Measurements from ENCODE around the gene NEK8. TPM values are rescaled to one million over a fixed set of nuclear protein-coding genes. Genes with fewer than 3 reads are reported as not detected.

NEK8 gene
- total RNA-seq: 5.5 and 6.1 TPM in 2 replicates

DNA sequence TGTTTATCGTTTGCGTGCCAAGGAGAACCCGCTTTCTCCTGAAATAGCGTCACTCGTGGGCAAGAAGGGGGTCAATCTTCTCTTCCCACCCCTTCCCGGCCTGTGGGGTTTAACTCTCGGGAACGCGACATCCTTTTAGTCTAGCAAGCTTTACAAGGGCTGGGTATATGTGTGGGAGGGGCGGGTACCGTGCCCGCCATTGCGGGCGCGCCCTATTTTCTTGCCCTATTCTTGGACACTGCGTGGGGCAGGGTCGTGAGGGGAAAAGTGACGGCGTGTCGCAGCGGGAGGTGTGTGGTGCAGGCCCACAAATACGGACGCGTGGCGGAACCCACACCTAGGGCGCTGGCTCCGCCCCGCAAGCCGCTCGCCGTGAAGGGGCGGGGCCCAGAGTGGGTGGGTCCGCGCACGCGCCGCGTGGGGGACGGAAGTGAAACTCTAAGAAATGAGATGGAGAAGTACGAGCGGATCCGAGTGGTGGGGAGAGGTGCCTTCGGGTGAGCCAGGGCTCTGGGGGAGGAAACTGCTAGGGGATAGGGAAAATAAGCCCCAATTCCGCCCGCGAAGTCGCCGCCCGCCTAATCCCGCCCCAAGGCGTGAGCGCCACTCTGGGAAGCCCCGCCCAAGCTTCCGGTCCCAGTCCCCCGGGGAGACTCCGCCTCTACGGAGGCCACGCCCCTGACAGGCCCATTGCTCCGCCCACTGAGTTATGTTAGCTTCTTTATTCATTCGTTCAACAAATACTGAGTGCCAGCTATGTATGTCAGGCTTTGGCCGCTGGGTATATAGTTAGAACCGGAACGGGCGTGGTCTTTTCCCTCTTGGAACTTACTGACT, at the start of gene NEK8:
NEK8 (plus strand) TSS at position 425 of the 837 bp plus-strand sequence; CDS start at position 451, 26 bp downstream.
- Mint-ChIP-seq H3K36me3 (ENCODE audit: low read depth) (peaks cover 26% of the 10 kb centered on the region), H3K27ac (peak within 1 kb of the TSS; percentile 100), H3K27me3 (no peaks in the 10 kb centered on the region), H3K9me3 (no peaks in the 10 kb centered on the region), H3K4me3 (peak within 1 kb of the TSS; percentile 98), H3K4me1 (peaks cover 45% of the 10 kb centered on the region)
- intact Hi-C loops (cut with micrococcal nuclease): loop anchor here (1.0 to 10.0 kb wide), 8 partner anchors 9 to 839 kb away; partner anchors contain the start of genes ABHD15, NUFIP2, RPL23A and TP53I13
- DNase-seq: peak; percentile 100

DNA sequence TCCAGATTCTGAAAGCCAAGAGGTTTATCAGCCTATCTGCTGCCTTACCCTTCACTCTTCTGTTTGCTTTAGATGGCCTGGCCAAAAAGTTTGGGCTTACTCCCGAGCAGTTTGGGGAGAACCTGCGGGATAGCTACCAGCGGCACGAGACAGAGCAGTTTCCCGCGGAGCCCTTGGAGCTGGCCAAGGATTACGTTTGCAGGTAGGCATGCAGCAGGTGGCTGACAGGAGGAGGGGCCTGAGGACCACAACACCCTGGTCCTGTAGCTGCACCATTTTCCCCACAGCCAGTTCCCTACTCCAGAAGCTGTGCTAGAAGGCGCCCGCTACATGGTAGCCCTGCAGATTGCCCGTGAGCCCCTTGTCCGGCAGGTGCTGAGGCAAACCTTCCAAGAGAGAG, 45.9 kb upstream of the NEK8 start:
- Mint-ChIP-seq H3K36me3 (ENCODE audit: low read depth) (peaks cover 69% of the 10 kb centered on the region), H3K4me3 (no peak overlapping the region), H3K4me1 (no peaks in the 10 kb centered on the region), H3K27ac (no peak overlapping the region), H3K27me3 (no peaks in the 10 kb centered on the region), H3K9me3 (no peaks in the 10 kb centered on the region)
- intact Hi-C loops (cut with micrococcal nuclease): no loop called here
- DNase-seq: no peak

DNA sequence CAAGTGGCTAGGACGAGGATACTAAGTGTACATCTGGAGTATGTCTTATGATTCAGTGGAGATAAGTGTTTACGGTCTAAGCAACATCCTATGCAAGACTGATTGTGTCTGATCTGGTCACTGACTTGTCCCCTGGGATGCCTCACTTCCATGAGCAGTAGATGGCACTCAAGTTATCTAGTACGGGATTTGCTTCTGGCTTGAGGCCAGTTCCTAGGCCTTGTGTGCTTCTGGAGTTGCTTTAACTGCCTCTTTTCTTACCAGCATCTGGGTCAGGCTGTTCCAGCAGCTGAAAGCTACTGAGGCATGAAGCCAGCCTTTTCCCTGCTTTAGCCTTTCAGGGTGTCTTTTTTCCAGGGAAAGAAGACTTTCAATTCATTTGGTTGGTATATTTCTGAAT, 43.6 kb upstream of the NEK8 start:
- Mint-ChIP-seq H3K36me3 (ENCODE audit: low read depth) (peaks cover 79% of the 10 kb centered on the region), H3K27me3 (no peaks in the 10 kb centered on the region), H3K4me3 (no peak overlapping the region), H3K27ac (no peak overlapping the region), H3K9me3 (no peaks in the 10 kb centered on the region), H3K4me1 (no peaks in the 10 kb centered on the region)
- intact Hi-C loops (cut with micrococcal nuclease): no loop called here
- no peak for DNase-seq

DNA sequence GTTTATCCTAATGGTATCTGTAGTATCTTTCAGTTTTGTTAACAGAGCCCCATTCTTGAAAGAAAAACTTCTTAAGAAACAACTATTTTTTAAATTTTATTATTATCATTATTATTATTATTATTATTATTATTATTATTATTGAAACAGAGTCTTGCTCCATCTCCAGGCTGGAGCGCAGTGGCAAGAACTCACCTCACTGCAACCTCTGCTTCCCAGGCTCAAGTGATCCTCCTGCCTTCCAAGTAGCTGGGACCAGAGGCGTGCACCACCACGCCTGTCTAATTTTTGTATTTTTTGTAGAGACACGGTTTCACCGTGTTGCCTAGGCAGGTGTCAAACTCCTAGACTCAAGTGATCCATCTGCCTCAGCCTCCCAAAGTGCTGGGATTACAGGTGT, 43.2 kb upstream of the NEK8 start:
- Mint-ChIP-seq H3K27me3 (no peaks in the 10 kb centered on the region), H3K4me3 (no peak overlapping the region), H3K4me1 (no peaks in the 10 kb centered on the region), H3K27ac (no peak overlapping the region), H3K9me3 (no peaks in the 10 kb centered on the region), H3K36me3 (ENCODE audit: low read depth) (peaks cover 81% of the 10 kb centered on the region)
- DNase-seq: no peak
- intact Hi-C loops (cut with micrococcal nuclease): no loop called here

DNA sequence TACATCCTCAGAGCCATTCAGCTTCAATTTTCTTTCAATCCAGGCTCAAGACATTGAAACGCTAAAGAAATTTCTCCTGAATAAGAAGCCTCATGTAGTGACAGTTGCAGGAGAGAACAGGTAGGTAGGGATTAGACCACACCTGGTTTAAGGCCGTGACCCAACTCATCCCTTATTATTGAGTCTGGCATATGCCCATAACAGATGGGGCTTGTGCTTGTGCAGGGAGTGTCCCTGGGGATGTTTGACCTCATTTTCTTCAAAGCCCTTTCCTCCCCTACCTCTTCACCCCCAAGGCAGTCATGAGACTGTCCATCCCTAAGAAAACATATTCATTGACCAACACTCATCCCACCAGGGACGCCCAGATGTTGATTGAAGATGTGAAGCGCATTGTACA, 42.3 kb upstream of the NEK8 start:
- Mint-ChIP-seq H3K27me3 (no peaks in the 10 kb centered on the region), H3K4me1 (no peaks in the 10 kb centered on the region), H3K27ac (no peak overlapping the region), H3K4me3 (no peak overlapping the region), H3K9me3 (no peaks in the 10 kb centered on the region), H3K36me3 (ENCODE audit: low read depth) (peaks cover 78% of the 10 kb centered on the region)
- no peak for DNase-seq
- intact Hi-C loops (cut with micrococcal nuclease): no loop called here

DNA sequence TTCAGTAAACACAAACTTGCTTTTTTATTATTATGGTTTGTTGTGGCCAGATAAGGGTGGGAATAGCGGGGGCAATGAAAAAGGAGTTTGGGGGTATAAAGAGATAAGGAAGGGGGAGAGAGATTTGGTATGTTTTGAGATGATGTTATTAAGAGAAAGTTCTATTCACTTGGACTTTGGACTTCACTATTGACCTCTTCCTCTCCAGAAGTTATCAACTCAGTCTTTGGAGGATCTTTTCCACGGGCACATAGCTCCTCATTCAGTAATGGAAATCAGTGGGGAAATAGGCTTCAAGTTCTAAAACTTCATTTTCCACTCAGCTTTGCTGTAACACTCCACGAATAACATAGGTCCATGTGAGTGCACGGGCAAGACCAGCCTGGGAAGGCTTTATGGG, 40.1 kb upstream of the NEK8 start:
- Mint-ChIP-seq H3K27ac (no peak overlapping the region), H3K4me1 (no peaks in the 10 kb centered on the region), H3K27me3 (no peaks in the 10 kb centered on the region), H3K36me3 (ENCODE audit: low read depth) (peaks cover 68% of the 10 kb centered on the region), H3K9me3 (no peaks in the 10 kb centered on the region), H3K4me3 (no peak overlapping the region)
- intact Hi-C loops (cut with micrococcal nuclease): no loop called here
- DNase-seq: no peak

DNA sequence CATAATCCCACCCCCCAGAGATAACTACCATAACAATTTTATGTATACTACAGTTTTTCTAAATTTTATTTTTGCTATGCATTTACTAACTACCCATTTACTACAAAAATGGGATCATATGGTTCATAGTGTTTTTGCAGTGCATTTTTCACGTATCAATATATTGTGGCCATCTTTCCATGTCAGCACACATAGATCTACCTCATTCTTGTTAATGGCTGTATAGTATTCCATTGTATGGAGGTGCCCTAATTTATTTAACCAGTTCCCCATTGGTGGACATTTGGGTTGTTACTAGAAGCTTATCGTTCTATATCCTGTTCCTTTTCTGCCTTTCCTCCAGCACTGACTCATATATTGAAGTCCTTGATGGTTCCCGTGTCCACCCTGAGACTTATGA, 39.6 kb upstream of the NEK8 start:
- Mint-ChIP-seq H3K4me1 (no peaks in the 10 kb centered on the region), H3K27me3 (no peaks in the 10 kb centered on the region), H3K36me3 (ENCODE audit: low read depth) (peaks cover 70% of the 10 kb centered on the region), H3K4me3 (no peak overlapping the region), H3K27ac (no peak overlapping the region), H3K9me3 (no peaks in the 10 kb centered on the region)
- intact Hi-C loops (cut with micrococcal nuclease): no loop called here
- DNase-seq: no peak

DNA sequence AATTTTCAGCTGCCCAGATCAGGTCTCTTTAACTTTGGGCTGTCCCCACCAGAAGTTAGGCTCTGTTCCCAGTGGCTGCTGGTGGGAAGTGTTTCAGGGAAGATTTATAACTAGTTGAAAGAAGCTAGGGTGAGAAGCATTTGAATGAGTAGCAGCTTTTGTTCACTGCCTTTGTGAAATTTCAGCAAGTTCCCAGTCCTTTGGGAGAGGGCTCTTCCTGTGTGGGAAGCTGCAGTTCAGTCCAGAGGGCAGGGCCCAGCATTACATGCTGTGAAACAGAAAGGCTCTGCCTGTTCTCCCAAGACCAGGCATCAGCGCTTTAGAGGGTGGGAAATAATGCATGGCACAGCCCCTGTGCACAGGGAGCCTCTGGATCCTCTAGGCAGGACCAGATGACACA, 34.7 kb upstream of the NEK8 start:
- DNase-seq: no peak
- Mint-ChIP-seq H3K4me1 (peaks cover 3% of the 10 kb centered on the region), H3K27ac (no peak overlapping the region), H3K9me3 (no peaks in the 10 kb centered on the region), H3K27me3 (no peaks in the 10 kb centered on the region), H3K36me3 (ENCODE audit: low read depth) (peaks cover 70% of the 10 kb centered on the region), H3K4me3 (no peak overlapping the region)
- intact Hi-C loops (cut with micrococcal nuclease): no loop called here

DNA sequence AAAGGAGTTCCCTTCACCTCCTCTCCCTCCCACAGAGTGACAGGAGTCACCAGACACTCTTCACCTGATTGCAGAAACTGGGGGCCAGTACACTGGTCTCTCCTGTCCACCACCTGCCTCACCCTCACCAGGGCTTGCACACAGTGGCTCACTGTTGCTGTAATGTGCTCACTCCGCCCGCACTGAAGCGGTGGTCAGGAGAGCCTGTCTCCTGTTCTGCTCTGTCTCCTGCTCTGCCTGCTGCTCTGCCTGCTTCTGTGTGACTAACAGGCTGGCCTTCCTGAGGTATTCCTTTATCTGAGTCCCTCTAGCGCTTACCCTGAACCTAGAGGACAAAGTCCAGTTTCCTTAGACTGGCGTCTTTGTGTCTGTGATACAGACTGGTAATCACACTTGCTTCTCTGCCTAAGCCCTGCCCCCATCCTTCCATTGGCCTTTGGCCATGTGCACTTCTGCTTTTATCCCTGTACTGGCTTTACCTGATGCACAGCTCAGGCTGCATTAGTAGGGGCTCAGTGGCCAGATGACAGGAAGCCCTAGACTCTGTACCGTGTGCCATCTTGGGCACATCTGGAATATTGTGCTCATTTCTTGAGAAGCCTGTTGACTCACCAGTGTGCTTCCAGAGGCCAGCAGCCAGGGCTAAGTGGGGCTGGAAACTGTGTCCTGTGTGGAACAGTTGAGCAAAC, 30.2 kb upstream of the NEK8 start:
- H3K27me3 Mint-ChIP-seq: no peaks in the 10 kb centered on the region
- peak overlapping the region; percentile 26 for H3K27ac Mint-ChIP-seq
- intact Hi-C loops (cut with micrococcal nuclease): no loop called here
- no peak overlapping the region for H3K4me3 Mint-ChIP-seq
- no peak for DNase-seq
- peaks cover 77% of the 10 kb centered on the region for H3K36me3 Mint-ChIP-seq (ENCODE audit: low read depth)
- H3K9me3 Mint-ChIP-seq: no peaks in the 10 kb centered on the region
- H3K4me1 Mint-ChIP-seq: peaks cover 3% of the 10 kb centered on the region

DNA sequence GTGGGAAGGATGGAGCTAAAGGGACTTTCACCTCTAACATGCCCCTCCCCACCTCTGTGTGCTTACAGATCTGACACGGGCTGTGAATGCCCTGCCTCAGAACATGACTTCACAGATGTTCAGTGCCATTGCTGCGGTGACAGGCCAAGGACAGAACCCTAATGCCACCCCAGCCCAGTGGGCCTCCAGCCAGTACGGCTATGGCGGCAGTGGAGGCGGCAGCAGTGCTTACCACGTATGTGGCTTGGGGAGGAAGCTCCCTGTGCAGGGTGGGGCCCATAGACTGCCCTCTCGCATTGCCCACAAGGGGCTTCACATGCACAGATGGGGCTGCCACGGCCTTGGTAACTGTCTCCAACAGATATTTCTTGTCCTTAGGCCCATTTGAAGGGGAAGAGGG, 28.3 kb upstream of the NEK8 start:
- H3K9me3 Mint-ChIP-seq: no peaks in the 10 kb centered on the region
- H3K36me3 Mint-ChIP-seq (ENCODE audit: low read depth): peaks cover 68% of the 10 kb centered on the region
- intact Hi-C loops (cut with micrococcal nuclease): no loop called here
- H3K4me3 Mint-ChIP-seq: no peak overlapping the region
- no peak for DNase-seq
- no peaks in the 10 kb centered on the region for H3K27me3 Mint-ChIP-seq
- H3K4me1 Mint-ChIP-seq: peaks cover 7% of the 10 kb centered on the region
- H3K27ac Mint-ChIP-seq: no peak overlapping the region

DNA sequence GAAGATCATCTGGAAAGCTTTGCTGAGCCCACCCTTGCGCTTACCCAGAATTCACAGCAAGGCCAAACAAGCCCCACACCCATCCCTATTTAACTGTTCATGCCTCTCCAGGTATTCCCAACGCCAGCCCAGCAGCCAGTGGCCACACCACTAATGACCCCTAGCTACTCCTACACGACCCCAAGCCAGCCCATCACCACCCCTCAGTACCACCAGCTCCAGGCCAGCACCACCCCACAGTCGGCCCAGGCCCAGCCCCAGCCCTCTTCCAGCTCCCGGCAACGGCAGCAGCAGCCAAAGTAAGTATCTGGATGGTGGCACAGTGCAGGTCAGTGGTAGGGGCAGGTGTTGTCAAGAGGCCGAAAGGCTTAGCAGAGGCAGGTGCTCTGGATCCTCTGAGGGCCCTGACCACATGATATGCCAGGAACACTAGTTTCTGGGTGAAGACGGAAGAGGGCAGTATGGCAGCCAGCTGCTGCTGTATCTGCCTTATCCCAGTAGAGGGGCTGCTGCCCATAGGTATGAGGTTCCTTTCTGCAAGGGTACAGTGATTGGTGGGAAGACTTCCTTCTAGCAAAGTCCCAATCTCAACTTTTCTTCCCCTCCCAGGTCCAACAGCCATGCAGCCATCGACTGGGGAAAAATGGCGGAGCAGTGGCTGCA, 27.6 kb upstream of the NEK8 start:
- no peak overlapping the region for H3K4me3 Mint-ChIP-seq
- no peak overlapping the region for H3K27ac Mint-ChIP-seq
- H3K27me3 Mint-ChIP-seq: no peaks in the 10 kb centered on the region
- intact Hi-C loops (cut with micrococcal nuclease): no loop called here
- H3K36me3 Mint-ChIP-seq (ENCODE audit: low read depth): peaks cover 66% of the 10 kb centered on the region
- DNase-seq: no peak
- H3K9me3 Mint-ChIP-seq: no peaks in the 10 kb centered on the region
- H3K4me1 Mint-ChIP-seq: peaks cover 7% of the 10 kb centered on the region

DNA sequence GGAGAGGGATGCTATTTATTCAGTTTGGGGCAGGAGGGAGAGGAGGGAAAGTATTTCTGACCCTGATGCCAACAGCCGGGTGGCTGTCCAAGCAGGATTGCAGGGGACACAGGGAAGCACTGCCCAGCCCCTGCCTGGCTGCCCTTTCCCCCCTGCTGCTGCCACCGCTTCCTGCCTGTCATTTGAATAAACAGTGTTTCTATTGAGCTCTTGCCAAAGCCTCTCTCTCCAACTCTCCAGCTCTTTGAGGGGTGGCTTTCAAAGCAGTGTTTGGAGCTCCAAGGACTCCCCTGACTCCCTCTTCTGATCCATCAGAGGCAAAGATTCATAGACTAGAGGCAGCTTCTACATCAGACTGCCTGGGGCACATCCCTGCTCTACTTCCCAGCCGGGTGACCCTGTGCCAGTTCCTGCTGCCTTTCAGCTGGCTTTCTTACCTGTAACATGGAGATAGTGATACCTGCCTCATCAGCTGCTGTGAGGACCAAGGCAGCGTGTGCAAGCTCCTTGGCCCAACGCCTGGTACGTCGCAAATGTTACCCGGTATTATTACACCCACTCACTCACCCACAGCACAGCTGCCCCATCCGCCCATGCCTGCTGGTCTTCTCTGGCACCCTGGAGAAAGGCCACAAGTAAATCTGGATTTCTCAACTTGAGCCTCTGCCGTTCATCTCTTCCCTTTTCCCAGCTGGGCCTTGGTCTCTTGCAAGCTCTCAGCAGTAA, 26.4 kb upstream of the NEK8 start:
- H3K27ac Mint-ChIP-seq: peak overlapping the region; percentile 62
- intact Hi-C loops (cut with micrococcal nuclease): no loop called here
- DNase-seq: no peak
- H3K27me3 Mint-ChIP-seq: no peaks in the 10 kb centered on the region
- no peak overlapping the region for H3K4me3 Mint-ChIP-seq
- peaks cover 7% of the 10 kb centered on the region for H3K4me1 Mint-ChIP-seq
- peaks cover 57% of the 10 kb centered on the region for H3K36me3 Mint-ChIP-seq (ENCODE audit: low read depth)
- no peaks in the 10 kb centered on the region for H3K9me3 Mint-ChIP-seq

DNA sequence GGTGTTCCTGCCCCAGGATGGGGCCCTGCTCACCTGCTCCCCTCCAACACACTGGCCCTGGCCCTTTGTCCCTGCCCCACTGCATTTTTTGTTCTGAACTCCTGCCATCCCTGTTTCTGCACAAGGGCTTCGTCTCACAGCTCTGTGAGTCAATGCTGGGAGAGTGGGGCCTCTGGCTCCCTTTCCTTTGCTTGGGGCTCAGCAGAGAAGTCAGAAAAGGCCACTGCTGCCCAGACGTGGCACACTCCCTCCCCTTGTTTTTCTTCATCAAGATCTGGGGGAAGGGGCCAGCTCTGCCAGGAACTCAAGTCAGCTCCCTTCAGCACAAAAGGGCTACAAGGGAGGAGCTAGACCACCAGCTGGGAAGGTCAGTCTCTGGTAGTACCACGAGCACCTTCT, 25.8 kb upstream of the NEK8 start:
- DNase-seq: peak; percentile 52
- H3K4me1 Mint-ChIP-seq: peaks cover 7% of the 10 kb centered on the region
- peak overlapping the region; percentile 62 for H3K27ac Mint-ChIP-seq
- no peaks in the 10 kb centered on the region for H3K27me3 Mint-ChIP-seq
- intact Hi-C loops (cut with micrococcal nuclease): no loop called here
- no peak overlapping the region for H3K4me3 Mint-ChIP-seq
- H3K9me3 Mint-ChIP-seq: no peaks in the 10 kb centered on the region
- peaks cover 55% of the 10 kb centered on the region for H3K36me3 Mint-ChIP-seq (ENCODE audit: low read depth)

Measured in activated CD4-positive, alpha-beta T cell treated with anti-CD3 and anti-CD28 coated beads, Interleukin-2, amount 10 ng/mL, durations not matched to agents 24 days and 14 days (primary cell).